ENCODE results near the gene SUPT6H. TPM values are rescaled to one million over a fixed set of nuclear protein-coding genes. Genes with fewer than 3 reads are reported as not detected.

SUPT6H gene
- total RNA-seq, 4 donors from 2014 or later: 56.4 to 101 (median 66.6) TPM

DNA sequence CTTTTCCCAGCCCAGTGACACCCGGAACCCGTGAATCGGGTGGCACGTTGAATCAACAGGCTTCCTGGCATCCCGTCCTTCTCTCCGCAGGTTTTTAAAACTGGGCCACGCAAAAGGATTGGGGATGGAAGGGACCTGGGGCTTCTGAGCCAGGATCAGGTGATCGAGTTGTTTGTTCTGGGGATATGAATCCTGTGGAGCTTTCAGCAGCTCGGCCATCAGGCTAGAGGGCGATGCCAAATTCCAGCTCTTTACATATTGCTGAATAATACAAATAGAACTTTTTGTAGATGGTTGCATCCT lies 473 bp downstream of the SUPT6H start:
- Histone ChIP-seq H3K9me3 (no peaks in the 10 kb centered on the region), H3K36me3 (peaks cover 0 to 42% (median 10%) of the 10 kb centered on the region in 3 donors), H3K4me3 (peak overlapping the region; percentile 60 to 96 (median 84)), H3K27ac (peak overlapping the region; percentile 93 to 97 (median 96)), H3K4me1 (peaks cover 0 to 52% (median 22%) of the 10 kb centered on the region in 4 donors), H3K27me3 (no peaks in the 10 kb centered on the region)
- TF ChIP-seq, protein P1, sequence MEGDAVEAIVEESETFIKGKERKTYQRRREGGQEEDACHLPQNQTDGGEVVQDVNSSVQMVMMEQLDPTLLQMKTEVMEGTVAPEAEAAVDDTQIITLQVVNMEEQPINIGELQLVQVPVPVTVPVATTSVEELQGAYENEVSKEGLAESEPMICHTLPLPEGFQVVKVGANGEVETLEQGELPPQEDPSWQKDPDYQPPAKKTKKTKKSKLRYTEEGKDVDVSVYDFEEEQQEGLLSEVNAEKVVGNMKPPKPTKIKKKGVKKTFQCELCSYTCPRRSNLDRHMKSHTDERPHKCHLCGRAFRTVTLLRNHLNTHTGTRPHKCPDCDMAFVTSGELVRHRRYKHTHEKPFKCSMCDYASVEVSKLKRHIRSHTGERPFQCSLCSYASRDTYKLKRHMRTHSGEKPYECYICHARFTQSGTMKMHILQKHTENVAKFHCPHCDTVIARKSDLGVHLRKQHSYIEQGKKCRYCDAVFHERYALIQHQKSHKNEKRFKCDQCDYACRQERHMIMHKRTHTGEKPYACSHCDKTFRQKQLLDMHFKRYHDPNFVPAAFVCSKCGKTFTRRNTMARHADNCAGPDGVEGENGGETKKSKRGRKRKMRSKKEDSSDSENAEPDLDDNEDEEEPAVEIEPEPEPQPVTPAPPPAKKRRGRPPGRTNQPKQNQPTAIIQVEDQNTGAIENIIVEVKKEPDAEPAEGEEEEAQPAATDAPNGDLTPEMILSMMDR (IDR thresholded peaks at IDR 0.05): no peak
- TF ChIP-seq EP300 (IDR thresholded peaks at IDR 0.05) (no peak), POLR2A (IDR thresholded peaks at IDR 0.05) (no peak)
- DNase-seq (ENCODE audit: low spot score in 2 of 2): no peak
- WGBS, 2 donors: 0 to 2% methylated on average over 10 of the region's 10 CpGs

DNA sequence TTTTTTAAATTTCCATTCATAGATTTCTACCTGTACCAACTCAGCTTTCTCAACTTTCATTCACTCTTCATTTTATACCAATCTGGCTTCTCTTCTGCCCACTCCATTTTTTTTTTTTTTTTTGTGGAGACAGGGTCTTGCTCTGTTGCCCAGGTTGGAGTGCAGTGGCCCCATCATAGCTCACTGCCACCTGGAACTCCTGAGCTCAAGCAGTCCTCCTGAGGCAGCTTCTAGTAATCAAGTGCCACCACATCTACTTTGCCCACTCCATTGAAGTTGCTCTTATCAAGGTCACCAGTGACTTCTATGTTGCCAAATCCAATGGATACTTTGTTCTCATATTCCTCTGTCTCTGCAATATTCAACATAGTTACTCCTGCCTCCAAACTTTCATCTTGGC lies 1.7 kb downstream of the SUPT6H start:
- Histone ChIP-seq H3K4me1 (peaks cover 0 to 65% (median 22%) of the 10 kb centered on the region in 4 donors), H3K27ac (no peak overlapping the region)
- DNase-seq (ENCODE audit: low spot score in 2 of 2): no peak

DNA sequence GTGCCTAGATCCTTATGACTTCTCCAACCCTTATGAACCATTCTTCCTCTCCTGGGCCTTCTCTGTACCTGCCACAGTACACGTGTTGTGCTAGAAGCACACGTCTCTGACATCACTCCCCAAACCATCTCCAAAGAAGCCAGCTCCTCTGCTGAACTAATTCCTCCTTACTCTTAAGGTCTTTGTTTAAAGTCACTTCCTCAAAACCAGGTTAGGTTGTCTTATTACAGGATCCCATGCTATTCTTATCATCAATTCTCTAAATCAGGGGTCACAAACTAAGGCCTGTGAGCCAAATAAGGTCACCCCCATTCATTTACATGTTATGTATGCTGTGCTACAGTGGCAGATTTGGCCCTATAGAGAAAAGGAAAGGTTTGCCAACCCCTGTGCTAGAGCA lies 4.0 kb downstream of the SUPT6H start:
- H3K4me3 ChIP-seq: no peak overlapping the region
- no peak overlapping the region for H3K27ac ChIP-seq
- H3K4me1 ChIP-seq: peaks cover 0 to 59% (median 17%) of the 10 kb centered on the region in 4 donors
- peaks cover 0 to 47% (median 5%) of the 10 kb centered on the region in 3 donors for H3K36me3 ChIP-seq
- no peak for DNase-seq (ENCODE audit: low spot score in 2 of 2)
- 77% methylated on average over 2 of the region's 2 CpGs for WGBS, 2 donors
- H3K9me3 ChIP-seq: no peaks in the 10 kb centered on the region
- no peak for TF ChIP-seq POLR2A (IDR thresholded peaks at IDR 0.05)
- H3K27me3 ChIP-seq: no peaks in the 10 kb centered on the region

More for the DNA sequence above, 1.7 kb downstream of the SUPT6H start:
- no peaks in the 10 kb centered on the region for H3K9me3 ChIP-seq
- peaks cover 0 to 42% (median 14%) of the 10 kb centered on the region in 3 donors for H3K36me3 ChIP-seq
- TF ChIP-seq POLR2A (IDR thresholded peaks at IDR 0.05) (no peak), EP300 (IDR thresholded peaks at IDR 0.05) (no peak)
- TF ChIP-seq, protein P1 (IDR thresholded peaks at IDR 0.05): no peak
- no peaks in the 10 kb centered on the region for H3K27me3 ChIP-seq
- no peak overlapping the region for H3K4me3 ChIP-seq

DNA sequence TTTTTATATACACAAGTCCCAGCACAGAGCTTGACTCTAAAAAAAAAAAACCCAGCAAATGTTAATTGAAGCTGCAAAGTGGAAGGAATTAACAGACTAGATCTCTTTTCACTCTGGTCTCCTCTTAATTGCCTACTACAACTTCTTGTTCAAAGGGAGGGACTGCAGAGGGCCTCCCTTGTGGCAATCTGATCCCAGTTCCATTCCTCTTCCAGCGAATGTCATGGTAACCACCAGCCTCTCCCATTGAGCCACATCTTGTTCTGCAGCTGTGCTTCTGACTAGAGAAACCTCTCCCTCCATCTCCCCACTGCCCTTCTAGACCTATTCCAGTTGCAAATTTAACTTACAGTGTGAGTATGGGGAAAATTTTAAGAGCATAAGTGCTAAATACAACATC lies 5.9 kb downstream of the SUPT6H start:
- DNase-seq (ENCODE audit: low spot score in 2 of 2): no peak
- H3K27ac ChIP-seq: no peak overlapping the region
- 79 to 81% methylated on average over 1 of the region's 1 CpG for WGBS, 2 donors
- H3K36me3 ChIP-seq: peaks cover 0 to 65% (median 12%) of the 10 kb centered on the region in 3 donors
- no peak for TF ChIP-seq EP300 (IDR thresholded peaks at IDR 0.05)
- no peak for TF ChIP-seq POLR2A (IDR thresholded peaks at IDR 0.05)
- TF ChIP-seq, protein P1 (IDR thresholded peaks at IDR 0.05): no peak
- no peaks in the 10 kb centered on the region for H3K27me3 ChIP-seq
- H3K4me3 ChIP-seq: no peak overlapping the region
- H3K9me3 ChIP-seq: no peaks in the 10 kb centered on the region
- H3K4me1 ChIP-seq: peaks cover 0 to 52% (median 12%) of the 10 kb centered on the region in 4 donors

DNA sequence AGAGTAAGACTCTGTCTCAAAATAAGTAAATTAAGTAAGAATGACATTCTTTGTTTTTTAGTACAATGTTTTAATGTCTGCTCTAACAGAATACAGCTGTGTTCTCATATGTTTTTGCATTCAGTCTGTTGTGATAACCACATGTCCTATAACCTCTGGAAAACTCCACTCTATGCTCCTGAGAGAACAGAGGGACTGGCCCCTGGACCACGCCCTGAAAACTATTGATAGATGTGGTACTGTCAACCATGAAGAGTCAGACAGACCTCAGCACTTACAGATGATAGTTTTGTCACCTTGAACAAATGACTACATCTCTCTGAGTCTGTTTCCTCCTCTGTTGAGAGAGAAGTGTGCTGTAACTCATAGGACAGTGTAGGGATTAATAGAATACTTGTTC lies 7.9 kb downstream of the SUPT6H start:
- no peak overlapping the region for H3K4me3 ChIP-seq
- DNase-seq (ENCODE audit: low spot score in 2 of 2): no peak
- H3K27ac ChIP-seq: no peak overlapping the region
- H3K36me3 ChIP-seq: peaks cover 0 to 81% (median 30%) of the 10 kb centered on the region in 3 donors
- peaks cover 0 to 32% (median 2%) of the 10 kb centered on the region in 4 donors for H3K4me1 ChIP-seq
- H3K9me3 ChIP-seq: no peaks in the 10 kb centered on the region
- TF ChIP-seq EP300 (IDR thresholded peaks at IDR 0.05) (no peak), POLR2A (IDR thresholded peaks at IDR 0.05) (no peak)
- TF ChIP-seq, protein P1 (IDR thresholded peaks at IDR 0.05): no peak
- WGBS, 2 donors: 80 to 86% methylated on average over 1 of the region's 1 CpG
- H3K27me3 ChIP-seq: no peaks in the 10 kb centered on the region

DNA sequence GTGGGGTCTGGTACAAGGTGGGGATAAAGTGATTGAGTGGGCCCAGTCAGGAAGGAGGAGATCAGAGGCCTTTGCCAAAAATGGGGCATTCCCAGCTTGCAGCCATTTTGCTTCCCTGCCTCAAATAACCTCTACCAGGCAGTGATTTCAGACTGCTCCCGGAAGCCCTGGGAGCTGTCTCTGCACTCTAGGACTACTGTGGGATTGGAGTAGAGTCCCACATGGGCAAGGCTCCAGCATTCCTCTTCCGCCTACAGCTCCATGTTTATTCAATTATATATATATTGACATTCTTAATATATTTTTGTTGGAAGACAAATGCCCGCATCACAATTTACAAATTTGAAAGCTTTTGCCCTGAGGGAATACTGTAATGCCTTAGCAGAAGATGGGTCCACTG lies 13.5 kb downstream of the SUPT6H start:
- no peaks in the 10 kb centered on the region for H3K27me3 ChIP-seq
- H3K4me1 ChIP-seq: no peaks in the 10 kb centered on the region
- TF ChIP-seq, protein P1 (IDR thresholded peaks at IDR 0.05): no peak
- TF ChIP-seq POLR2A (IDR thresholded peaks at IDR 0.05) (no peak), EP300 (IDR thresholded peaks at IDR 0.05) (no peak)
- H3K36me3 ChIP-seq: peaks cover 4 to 99% (median 79%) of the 10 kb centered on the region in 3 donors
- no peak overlapping the region for H3K27ac ChIP-seq
- H3K4me3 ChIP-seq: no peak overlapping the region
- DNase-seq (ENCODE audit: low spot score in 2 of 2): no peak
- no peaks in the 10 kb centered on the region for H3K9me3 ChIP-seq
- WGBS, 2 donors: 54 to 55% methylated on average over 3 of the region's 3 CpGs
